HepG2 (cell line): ENCODE measurements around the gene LCE7A. TPM values are rescaled to one million over a fixed set of nuclear protein-coding genes. Genes with fewer than 3 reads are reported as not detected.

ENCODE experiments used
- ATAC-seq: fragments of 200-7000 bp; cut with Tn5 transposase; 3 replicates; pipeline ENCODE4 v1.9.1; 2020; ENCODE audit warnings: mild to moderate bottlenecking, moderate library complexity
- BruUV-seq: library from RNA; stranded (reverse); fragments of 400-500 nt; replicated peaks from 2 replicates; lab custom pipeline; 2021; lab: Mats Ljungman, UMichigan
- CTCF ChIA-PET: fragments of 300-600 bp; formaldehyde crosslinking; extraction: SDS; loops from one replicate; lab custom pipeline; 2021; ENCODE audit warnings: low total read pairs, inconsistent platforms, low intra/inter-chr PET ratio; lab: Yijun Ruan, JAX
- POLR2A ChIA-PET: fragments of 350-600 bp; sonication (Branson Sonifier 250); formaldehyde crosslinking; loops from one replicate; lab custom pipeline; 2020; ENCODE audit warnings: antibody characterized with exemption, inconsistent platforms; lab: Yijun Ruan, JAX
- DNase-seq: peaks from one replicate; pipeline ENCODE4 v3.0.0-alpha.2; 2015; ENCODE audit warnings: low spot score
- FAIRE-seq: peaks from 3 replicates; lab custom pipeline; 2011; peaks lifted over from hg19 to GRCh38; lab: Jason Lieb, UNC
- H2AFZ ChIP-seq: one replicate; pipeline ENCODE4 v1.6.1; 2011; ENCODE audit warnings: low read length, inconsistent platforms
- H3K27ac ChIP-seq: fragments of 300-600 bp; 3 replicates; pipeline ENCODE4 v1.8.0; 2011; ENCODE audit warnings: mixed run types, mild to moderate bottlenecking, mixed read lengths, low read length, inconsistent platforms; ENCODE audit not compliant: insufficient read depth; ENCODE audit errors: extremely low read length
- H3K27me3 ChIP-seq, 2 experiments: fragments of 200-600 bp in 1 of 2; 2 replicates in 1 of 2; 3 replicates in 1 of 2; pipeline versions ENCODE4 v1.6.0 to v1.8.0; 2011; ENCODE audit warnings: low read length in 2 of 2, mild to moderate bottlenecking in 2 of 2, moderate library complexity in 2 of 2, inconsistent platforms in 1 of 2; ENCODE audit not compliant: insufficient read depth in 2 of 2, control insufficient read depth in 1 of 2
- H3K36me3 ChIP-seq, 2 experiments: fragments of 200-600 bp in 1 of 2; replicated peaks in 1 of 2; 2 replicates in 1 of 2; 3 replicates in 1 of 2; pipeline versions ENCODE4 v1.5.1 to v1.8.0; 2011; ENCODE audit warnings: low read length in 2 of 2, inconsistent platforms in 1 of 2; ENCODE audit not compliant: insufficient read depth in 2 of 2, control insufficient read depth in 1 of 2
- H3K4me1 ChIP-seq: 2 replicates; pipeline ENCODE4 v1.5.1; 2012; ENCODE audit warnings: low read length, inconsistent platforms; ENCODE audit not compliant: insufficient read depth
- H3K4me2 ChIP-seq: 2 replicates; pipeline ENCODE4 v1.6.0; 2011; ENCODE audit warnings: low read depth, low read length, inconsistent platforms
- H3K4me3 ChIP-seq, 3 experiments: fragments of 200-600 bp in 1 of 3; sonication (generic), shearing (Covaris generic) in 1 of 3; replicated peaks in 1 of 3; 2 replicates each; pipeline ENCODE4 v1.5.1; 2011 to 2016; ENCODE audit warnings: low read length in 3 of 3, inconsistent platforms in 2 of 3, low read depth in 2 of 3, mild to moderate bottlenecking in 2 of 3, control low read depth in 1 of 3, mixed read lengths in 1 of 3; ENCODE audit not compliant: insufficient read depth in 1 of 3
- H3K79me2 ChIP-seq: one replicate; pipeline ENCODE4 v1.6.1; 2011; ENCODE audit warnings: low read length, inconsistent platforms; ENCODE audit not compliant: insufficient read depth
- H3K9ac ChIP-seq: 2 replicates; pipeline ENCODE4 v1.6.0; 2011; ENCODE audit warnings: mild to moderate bottlenecking, low read depth, low read length, inconsistent platforms; ENCODE audit not compliant: insufficient read depth
- H3K9me3 ChIP-seq: 2 replicates; pipeline ENCODE4 v1.5.1; 2012; ENCODE audit warnings: mild to moderate bottlenecking, low read length
- H4K20me1 ChIP-seq: 2 replicates; pipeline ENCODE4 v1.6.0; 2011; ENCODE audit warnings: inconsistent platforms, mild to moderate bottlenecking, low read length, moderate library complexity; ENCODE audit not compliant: insufficient read depth
- GZF1 ChIP-seq: sonication (generic); formaldehyde crosslinking; IDR thresholded peaks from 2 replicates; pipeline ENCODE4 v1.5.1; 2020; ENCODE audit warnings: mild to moderate bottlenecking, missing genetic modification reagents
- HNRNPUL1 ChIP-seq: fragments of 200-400 bp; formaldehyde crosslinking; IDR thresholded peaks from 2 replicates; pipeline ENCODE4 v1.6.1; 2017; ENCODE audit warnings: low read depth, mild to moderate bottlenecking, low read length, moderate library complexity
- POLR2G ChIP-seq: fragments of 200-400 bp; formaldehyde crosslinking; IDR thresholded peaks from 2 replicates; pipeline ENCODE4 v1.6.1; 2018; ENCODE audit warnings: mild to moderate bottlenecking, low read depth, low read length, moderate library complexity
- SP140L ChIP-seq: sonication (generic); formaldehyde crosslinking; IDR thresholded peaks from 2 replicates; pipeline ENCODE4 v1.4.0; 2020; ENCODE audit warnings: missing genetic modification reagents, borderline replicate concordance
- THYN1 ChIP-seq: sonication (generic); formaldehyde crosslinking; IDR thresholded peaks from 2 replicates; pipeline ENCODE4 v1.8.1; 2023; ENCODE audit warnings: low read depth, mild to moderate bottlenecking, moderate library complexity, missing genetic modification reagents, borderline replicate concordance
- ZNF12 ChIP-seq: sonication (generic); formaldehyde crosslinking; IDR thresholded peaks from 2 replicates; pipeline ENCODE4 v1.5.0; 2020; ENCODE audit warnings: missing genetic modification reagents
- ZNF234 ChIP-seq: sonication (generic); formaldehyde crosslinking; conservative IDR thresholded peaks from 2 replicates; pipeline ENCODE4 v1.5.1; 2020; ENCODE audit warnings: mild to moderate bottlenecking, missing genetic modification reagents
- ZNF251 ChIP-seq: sonication (generic); formaldehyde crosslinking; IDR thresholded peaks from 2 replicates; pipeline ENCODE4 v1.9.0; 2021; ENCODE audit warnings: mild to moderate bottlenecking, missing genetic modification reagents
- ZNF331 ChIP-seq: sonication (generic); formaldehyde crosslinking; IDR thresholded peaks from 2 replicates; pipeline ENCODE4 v1.4.0; 2020; ENCODE audit warnings: missing genetic modification reagents
- ZSCAN22 ChIP-seq: sonication (generic); formaldehyde crosslinking; IDR thresholded peaks from 2 replicates; pipeline ENCODE4 v1.4.0; 2020; ENCODE audit warnings: mild to moderate bottlenecking, missing genetic modification reagents
- ZSCAN25 ChIP-seq: sonication (generic); formaldehyde crosslinking; IDR thresholded peaks from 2 replicates; pipeline ENCODE4 v1.8.0; 2022; ENCODE audit warnings: mild to moderate bottlenecking, missing genetic modification reagents
- WGBS: methylation state at CpG from one replicate; pipeline ENCODE4 v1.1.6; 2017; ENCODE audit warnings: low lambda C conversion rate; 5-methylcytosine and 5-hydroxymethylcytosine counted together
- in situ Hi-C: cut with HindIII; loops from 2 replicates; pipeline ENCODE4 v1.10.0; 2017; ENCODE audit warnings: low pct_unique_long_range_greater_than_20kb; ENCODE audit not compliant: extremely low pct_ligation_motif_present
- intact Hi-C: fragments of 100-400 bp; cut with micrococcal nuclease; formaldehyde crosslinking; loops from one replicate; pipeline ENCODE4 v1.10.0; 2022; ENCODE audit not compliant: unreplicated experiment
- polyA plus RNA-seq, 8 experiments: library from polyadenylated mRNA; depleted of rRNA in 3 of 8; stranded (reverse) in 7 of 8; unstranded in 1 of 8; fragments of >200 nt; fragmentation: Illumina TruSeq in 4 of 8; extraction: Trizol in 4 of 8; gene quantifications; 2 replicates each; pipeline versions ENCODE4 v1.2.1 to v1.2.3, GENCODE V29; 2011 to 2016; ENCODE audit warnings: low read depth in 4 of 8, missing spikeins in 1 of 8, mixed read lengths in 1 of 8; ENCODE audit not compliant: insufficient read depth in 1 of 8
- total RNA-seq, 5 experiments: library from RNA; depleted of rRNA; stranded (reverse); fragments of >200 nt; fragmentation: Illumina TruSeq; extraction: Trizol; gene quantifications; 2 replicates each; pipeline ENCODE4 v1.2.3, GENCODE V29; 2016; ENCODE audit warnings: low read depth in 1 of 5
- TF ChIP-seq, protein P1 (sequence below): IDR thresholded peaks from 2 replicates; pipeline ENCODE4 v1.6.1; 2016; ENCODE audit warnings: mild to moderate bottlenecking, missing biosample characterization, missing genetic modification reagents
- TF ChIP-seq, protein P2 (sequence below): sonication (generic); formaldehyde crosslinking; IDR thresholded peaks from 2 replicates; pipeline ENCODE4 v1.4.0; 2020; ENCODE audit warnings: low read depth, mild to moderate bottlenecking, missing genetic modification reagents
- TF ChIP-seq, protein P3 (sequence below): sonication (generic); formaldehyde crosslinking; IDR thresholded peaks from 2 replicates; pipeline ENCODE4 v1.5.0; 2020; ENCODE audit warnings: missing genetic modification reagents

Gene LCE7A
- total and polyA plus RNA-seq, 2 of the 13 experiments (the other 11 are each of a cell fraction or from before 2014, with no cell fraction given), result not detected

DNA sequence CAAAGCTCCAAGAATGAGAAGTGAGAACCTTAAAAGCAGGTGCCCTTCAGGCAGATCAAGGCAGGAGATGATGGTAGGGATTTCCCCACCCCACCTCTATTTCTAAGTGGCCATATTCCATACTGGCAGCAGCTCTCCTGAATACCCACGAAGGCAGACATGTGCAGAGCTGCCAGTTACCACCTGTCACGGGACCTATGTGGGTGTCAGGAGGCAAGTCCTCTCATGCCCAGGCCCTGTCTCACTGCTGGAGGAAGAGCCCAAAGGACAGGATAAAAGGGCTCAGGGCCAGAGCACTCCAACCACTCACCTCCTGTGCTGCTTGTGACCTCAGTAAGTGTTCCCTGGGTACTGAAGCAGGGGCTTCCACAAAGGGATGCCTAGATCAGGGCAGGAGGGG lies 48.7 kb upstream of the LCE7A start:
- no peaks in the 10 kb centered on the region for H3K9me3 ChIP-seq
- H4K20me1 ChIP-seq, result no peaks in the 10 kb centered on the region
- ATAC-seq, result no peak
- intact Hi-C loops, result no loop called here
- no peak overlapping the region for H3K9ac ChIP-seq
- in situ Hi-C loops, result no loop called here
- H3K79me2 ChIP-seq, result no peaks in the 10 kb centered on the region
- H2AFZ ChIP-seq, result no peak overlapping the region
- H3K4me2 ChIP-seq, result no peak overlapping the region
- no peak for FAIRE-seq
- CTCF ChIA-PET, result no interaction called here
- H3K4me1 ChIP-seq, result no peaks in the 10 kb centered on the region
- TF ChIP-seq ZNF331 (CRISPR knock-in tag) (no peak), ZNF251 (CRISPR knock-in tag) (no peak), GZF1 (no peak), ZSCAN25 (CRISPR knock-in tag) (no peak), ZNF234 (CRISPR knock-in tag) (no peak), HNRNPUL1 (no peak), ZNF12 (CRISPR knock-in tag) (no peak), THYN1 (no peak), SP140L (no peak), POLR2G (no peak), ZSCAN22 (CRISPR knock-in tag) (no peak)
- TF ChIP-seq, protein P1, sequence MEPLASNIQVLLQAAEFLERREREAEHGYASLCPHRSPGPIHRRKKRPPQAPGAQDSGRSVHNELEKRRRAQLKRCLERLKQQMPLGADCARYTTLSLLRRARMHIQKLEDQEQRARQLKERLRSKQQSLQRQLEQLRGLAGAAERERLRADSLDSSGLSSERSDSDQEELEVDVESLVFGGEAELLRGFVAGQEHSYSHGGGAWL, result no peak
- TF ChIP-seq, protein P2, sequence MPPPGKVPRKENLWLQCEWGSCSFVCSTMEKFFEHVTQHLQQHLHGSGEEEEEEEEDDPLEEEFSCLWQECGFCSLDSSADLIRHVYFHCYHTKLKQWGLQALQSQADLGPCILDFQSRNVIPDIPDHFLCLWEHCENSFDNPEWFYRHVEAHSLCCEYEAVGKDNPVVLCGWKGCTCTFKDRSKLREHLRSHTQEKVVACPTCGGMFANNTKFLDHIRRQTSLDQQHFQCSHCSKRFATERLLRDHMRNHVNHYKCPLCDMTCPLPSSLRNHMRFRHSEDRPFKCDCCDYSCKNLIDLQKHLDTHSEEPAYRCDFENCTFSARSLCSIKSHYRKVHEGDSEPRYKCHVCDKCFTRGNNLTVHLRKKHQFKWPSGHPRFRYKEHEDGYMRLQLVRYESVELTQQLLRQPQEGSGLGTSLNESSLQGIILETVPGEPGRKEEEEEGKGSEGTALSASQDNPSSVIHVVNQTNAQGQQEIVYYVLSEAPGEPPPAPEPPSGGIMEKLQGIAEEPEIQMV, result no peak
- TF ChIP-seq, protein P3, sequence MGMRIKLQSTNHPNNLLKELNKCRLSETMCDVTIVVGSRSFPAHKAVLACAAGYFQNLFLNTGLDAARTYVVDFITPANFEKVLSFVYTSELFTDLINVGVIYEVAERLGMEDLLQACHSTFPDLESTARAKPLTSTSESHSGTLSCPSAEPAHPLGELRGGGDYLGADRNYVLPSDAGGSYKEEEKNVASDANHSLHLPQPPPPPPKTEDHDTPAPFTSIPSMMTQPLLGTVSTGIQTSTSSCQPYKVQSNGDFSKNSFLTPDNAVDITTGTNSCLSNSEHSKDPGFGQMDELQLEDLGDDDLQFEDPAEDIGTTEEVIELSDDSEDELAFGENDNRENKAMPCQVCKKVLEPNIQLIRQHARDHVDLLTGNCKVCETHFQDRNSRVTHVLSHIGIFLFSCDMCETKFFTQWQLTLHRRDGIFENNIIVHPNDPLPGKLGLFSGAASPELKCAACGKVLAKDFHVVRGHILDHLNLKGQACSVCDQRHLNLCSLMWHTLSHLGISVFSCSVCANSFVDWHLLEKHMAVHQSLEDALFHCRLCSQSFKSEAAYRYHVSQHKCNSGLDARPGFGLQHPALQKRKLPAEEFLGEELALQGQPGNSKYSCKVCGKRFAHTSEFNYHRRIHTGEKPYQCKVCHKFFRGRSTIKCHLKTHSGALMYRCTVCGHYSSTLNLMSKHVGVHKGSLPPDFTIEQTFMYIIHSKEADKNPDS, result no peak
- no peak overlapping the region for H3K4me3 ChIP-seq
- no peak overlapping the region for H3K27ac ChIP-seq
- no TSS peak for BruUV-seq
- DNase-seq, result no peak
- WGBS, result no CpG with 5 or more reads among the region's 2 CpGs
- no peaks in the 10 kb centered on the region; a peak in 1 of 5 replicates for H3K27me3 ChIP-seq
- POLR2A ChIA-PET, result no interaction called here
- H3K36me3 ChIP-seq, result no peaks in the 10 kb centered on the region
